ENCODE measurements around the gene TMEM109. TPM values are rescaled to one million over a fixed set of nuclear protein-coding genes. Genes with fewer than 3 reads are reported as not detected.

The TMEM109 gene
- total RNA-seq, 4 donors from 2014 or later, result 66.7 to 115 (median 89.0) TPM

DNA sequence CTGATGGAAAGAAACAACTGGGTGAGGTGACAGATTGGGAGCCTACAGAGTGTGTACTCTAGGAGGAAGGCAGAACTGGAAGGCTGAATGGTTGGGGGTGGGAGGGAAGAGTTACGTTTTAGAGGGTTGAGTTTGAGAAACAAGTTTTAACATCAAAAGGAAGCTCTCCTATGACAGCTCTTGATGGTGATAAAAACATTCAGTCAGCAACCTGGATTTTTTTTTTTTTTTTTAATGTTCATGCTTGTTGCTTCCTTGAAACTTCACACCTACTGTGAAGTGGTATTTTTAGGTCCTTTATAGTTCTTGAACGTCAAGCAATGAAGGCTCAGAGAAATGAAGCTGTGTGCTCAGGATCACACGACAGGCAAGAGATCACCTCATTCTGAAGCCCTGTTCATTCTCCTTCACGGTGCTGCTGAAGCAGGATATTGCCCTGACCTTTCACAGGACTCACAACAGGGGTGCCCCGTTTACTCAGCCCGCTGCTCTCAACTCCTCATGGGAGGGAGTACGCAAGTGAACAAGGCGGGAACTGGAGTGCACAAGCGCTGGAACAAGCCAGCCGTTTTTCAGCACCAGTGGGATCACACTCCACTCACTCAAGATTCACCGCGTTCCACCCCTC is 1.6 kb upstream of the TMEM109 start:
- no peak for DNase-seq
- 72 to 86% methylated on average over 9 to 10 of the region's 12 CpGs for WGBS, 2 donors

DNA sequence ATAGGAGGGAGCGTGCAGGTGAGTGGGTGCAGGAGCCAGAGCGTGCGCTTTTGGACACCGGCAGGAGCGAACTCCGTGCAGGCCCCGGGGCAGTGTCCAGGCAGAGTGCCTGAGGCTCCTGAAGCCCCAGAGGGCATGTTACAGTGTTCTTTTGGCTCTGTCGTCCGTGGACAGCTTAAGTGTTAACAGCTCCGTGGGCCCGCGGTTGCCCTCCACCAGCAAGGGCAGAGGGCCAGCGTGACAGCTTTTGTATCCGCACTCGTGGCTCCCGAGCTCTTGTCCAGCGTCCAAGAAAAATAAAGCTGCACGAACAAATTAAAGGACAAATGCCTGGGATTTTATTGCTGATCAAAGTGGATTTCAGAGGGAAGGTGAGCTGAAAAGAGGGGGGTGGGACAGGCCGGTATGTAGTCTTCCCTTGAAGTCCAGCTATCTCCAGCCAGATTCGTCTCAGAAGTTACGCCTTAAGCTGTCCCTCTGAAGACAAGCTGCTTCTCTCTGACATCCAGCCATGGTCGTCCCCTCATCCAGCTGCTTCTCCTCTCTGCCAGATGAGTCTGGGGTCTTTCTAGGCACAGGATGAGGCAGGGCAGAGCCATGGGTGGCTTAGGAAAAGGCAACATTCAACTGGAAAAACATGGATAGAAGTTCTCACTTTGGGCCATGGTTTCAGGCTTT is 968 bp upstream of the TMEM109 start:
- peak overlapping the region in 3 of 4 donors; percentile 64 to 87 (median 77) for H3K4me3 ChIP-seq

More for the DNA sequence above, 1.6 kb upstream of the TMEM109 start:
- TF ChIP-seq, protein P1, sequence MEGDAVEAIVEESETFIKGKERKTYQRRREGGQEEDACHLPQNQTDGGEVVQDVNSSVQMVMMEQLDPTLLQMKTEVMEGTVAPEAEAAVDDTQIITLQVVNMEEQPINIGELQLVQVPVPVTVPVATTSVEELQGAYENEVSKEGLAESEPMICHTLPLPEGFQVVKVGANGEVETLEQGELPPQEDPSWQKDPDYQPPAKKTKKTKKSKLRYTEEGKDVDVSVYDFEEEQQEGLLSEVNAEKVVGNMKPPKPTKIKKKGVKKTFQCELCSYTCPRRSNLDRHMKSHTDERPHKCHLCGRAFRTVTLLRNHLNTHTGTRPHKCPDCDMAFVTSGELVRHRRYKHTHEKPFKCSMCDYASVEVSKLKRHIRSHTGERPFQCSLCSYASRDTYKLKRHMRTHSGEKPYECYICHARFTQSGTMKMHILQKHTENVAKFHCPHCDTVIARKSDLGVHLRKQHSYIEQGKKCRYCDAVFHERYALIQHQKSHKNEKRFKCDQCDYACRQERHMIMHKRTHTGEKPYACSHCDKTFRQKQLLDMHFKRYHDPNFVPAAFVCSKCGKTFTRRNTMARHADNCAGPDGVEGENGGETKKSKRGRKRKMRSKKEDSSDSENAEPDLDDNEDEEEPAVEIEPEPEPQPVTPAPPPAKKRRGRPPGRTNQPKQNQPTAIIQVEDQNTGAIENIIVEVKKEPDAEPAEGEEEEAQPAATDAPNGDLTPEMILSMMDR (IDR thresholded peaks at IDR 0.05), result no peak
- TF ChIP-seq POLR2A (IDR thresholded peaks at IDR 0.05), result no peak
- peaks cover 23 to 49% (median 28%) of the 10 kb centered on the region in 3 donors for H3K4me1 ChIP-seq
- no peaks in the 10 kb centered on the region for H3K9me3 ChIP-seq
- H3K4me3 ChIP-seq, result no peak overlapping the region
- intact Hi-C loops (cut with DNase I), result no loop called here
- H3K27me3 ChIP-seq, result no peaks in the 10 kb centered on the region
- H3K27ac ChIP-seq, result peak overlapping the region in 2 of 4 donors; percentile 96
- H3K36me3 ChIP-seq, result no peaks in the 10 kb centered on the region

DNA sequence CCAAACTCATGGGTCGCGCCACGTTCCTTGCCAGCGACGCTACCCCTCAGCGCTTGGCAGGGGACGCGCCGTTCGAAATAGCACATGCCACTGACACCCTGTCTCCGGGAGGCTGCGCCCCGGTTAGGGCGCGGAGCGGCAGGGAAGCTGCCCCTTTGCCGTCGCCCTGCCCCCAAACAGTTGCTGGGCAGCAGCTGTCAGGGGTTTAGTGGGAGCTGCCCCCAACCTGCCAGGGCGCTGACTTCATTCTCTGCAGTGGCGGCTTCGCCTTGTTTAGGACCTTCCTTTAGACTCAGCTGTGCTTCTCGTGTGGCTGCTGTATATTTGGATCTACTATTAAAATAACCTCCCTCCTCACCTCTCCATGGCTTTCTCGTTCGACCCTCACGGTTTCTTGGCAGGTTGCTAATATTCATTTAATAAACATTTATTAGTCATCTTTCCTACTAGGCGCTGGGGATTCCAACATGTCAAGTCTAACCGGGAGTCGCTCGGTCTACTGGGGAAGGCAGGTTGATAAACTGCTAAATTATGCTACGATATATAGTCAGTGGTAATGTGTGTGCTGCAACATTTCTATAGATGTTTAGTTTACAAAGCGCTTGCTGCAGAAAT is 782 bp downstream of the TMEM109 start:
- WGBS, 2 donors, result 1 to 3% methylated on average over 14 to 21 of the region's 31 CpGs
- H3K4me1 ChIP-seq, result peaks cover 44 to 73% (median 47%) of the 10 kb centered on the region in 3 donors
- intact Hi-C loops (cut with DNase I), result no loop called here

More for the DNA sequence above, 968 bp upstream of the TMEM109 start:
- Histone ChIP-seq H3K27ac (peak overlapping the region; percentile 90 to 96 (median 94)), H3K4me1 (peaks cover 27 to 55% (median 33%) of the 10 kb centered on the region in 3 donors), H3K27me3 (no peaks in the 10 kb centered on the region), H3K36me3 (no peaks in the 10 kb centered on the region), H3K9me3 (no peaks in the 10 kb centered on the region)
- DNase-seq, result no peak
- TF ChIP-seq, protein P1 (IDR thresholded peaks at IDR 0.05), result no peak
- WGBS, 2 donors, result 74 to 81% methylated on average over 9 to 22 of the region's 22 CpGs
- intact Hi-C loops (cut with DNase I), result no loop called here

DNA sequence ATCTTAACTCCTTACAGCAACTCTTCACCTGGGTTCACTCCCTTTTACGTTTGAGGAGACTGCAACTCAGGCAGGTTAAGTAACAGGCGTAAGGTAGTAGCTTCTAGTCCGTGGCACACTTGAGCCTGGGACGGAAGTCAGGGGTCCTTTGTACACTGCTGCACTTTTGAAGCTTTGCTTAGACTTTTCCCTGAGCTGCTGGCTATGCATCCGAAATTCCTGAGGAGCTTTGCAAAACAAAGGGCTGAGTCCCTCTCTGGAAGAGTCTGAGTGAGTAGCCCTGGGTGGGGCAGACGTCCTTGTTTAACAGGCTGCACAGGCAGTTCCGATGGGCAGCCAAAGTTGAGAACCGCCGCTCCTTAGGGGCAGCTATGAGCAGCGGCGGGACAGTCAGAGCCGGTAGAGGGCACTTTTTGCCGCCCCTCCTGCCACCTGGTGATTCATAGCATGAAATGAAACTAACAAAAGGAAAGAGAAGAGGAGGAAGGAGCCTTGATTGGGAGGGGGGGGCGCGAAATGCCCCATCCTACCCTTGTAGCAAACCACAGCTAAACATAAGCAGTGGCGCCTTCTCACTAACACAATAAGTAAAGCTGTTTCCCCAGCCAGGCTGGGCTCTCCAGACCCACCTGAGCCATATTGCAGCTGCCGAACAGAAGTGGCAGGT is 1.4 kb downstream of the TMEM109 start:
- no peaks in the 10 kb centered on the region for H3K9me3 ChIP-seq
- TF ChIP-seq POLR2A (IDR thresholded peaks at IDR 0.05), result peak in 1 of 4 donors; percentile 36
- TF ChIP-seq, protein P1 (IDR thresholded peaks at IDR 0.05), result peak; percentile 14 to 53 (median 31)
- intact Hi-C loops (cut with DNase I), result no loop called here
- peak overlapping the region; percentile 64 to 87 (median 74) for H3K4me3 ChIP-seq
- H3K4me1 ChIP-seq, result peaks cover 50 to 79% (median 51%) of the 10 kb centered on the region in 3 donors
- H3K36me3 ChIP-seq, result peaks cover 3 to 9% (median 8%) of the 10 kb centered on the region in 3 donors
- DNase-seq, result no peak
- peak overlapping the region; percentile 90 to 96 (median 94) for H3K27ac ChIP-seq
- WGBS, 2 donors, result 2 to 6% methylated on average over 10 of the region's 17 CpGs
- H3K27me3 ChIP-seq, result no peaks in the 10 kb centered on the region

More for the DNA sequence above, 782 bp downstream of the TMEM109 start:
- Histone ChIP-seq H3K27ac (peak overlapping the region; percentile 90 to 96 (median 94)), H3K4me3 (peak overlapping the region; percentile 64 to 87 (median 74)), H3K36me3 (peaks cover 0 to 2% (median 2%) of the 10 kb centered on the region in 3 donors), H3K27me3 (no peaks in the 10 kb centered on the region), H3K9me3 (no peaks in the 10 kb centered on the region)
- DNase-seq, result no peak
- TF ChIP-seq, protein P1 (IDR thresholded peaks at IDR 0.05), result no peak
- TF ChIP-seq POLR2A (IDR thresholded peaks at IDR 0.05), result no peak
